NT2/D1 (cell line): Measurements from ENCODE around the gene PTX3.

ENCODE experiments used
- SUZ12 ChIP-seq: IDR thresholded peaks from 2 replicates; pipeline ENCODE4 v1.6.1; 2011; ENCODE audit not compliant: insufficient read length, insufficient read depth; ENCODE audit errors: extremely low read depth
- YY1 ChIP-seq: IDR thresholded peaks from 2 replicates; pipeline ENCODE4 v1.6.1; 2011; ENCODE audit not compliant: insufficient read length, insufficient read depth
- ZNF274 ChIP-seq: IDR thresholded peaks from 2 replicates; pipeline ENCODE4 v1.6.1; 2011; ENCODE audit warnings: mild to moderate bottlenecking, low read depth, low read length

GRCh38 chr3:157442729-157443128, 6.1 kb downstream of the PTX3 start:
- TF ChIP-seq ZNF274 = no peak
- TF ChIP-seq YY1 = no peak
- no peak for TF ChIP-seq SUZ12
